K562 (cell line): ENCODE measurements around the gene BIN1. TPM values are rescaled to one million over a fixed set of nuclear protein-coding genes. Genes with fewer than 3 reads are reported as not detected.

Experiments
- ATAC-seq: fragments of 200-7000 bp; cut with Tn5 transposase; 3 replicates; pipeline ENCODE4 v1.9.1; 2020; ENCODE audit warnings: moderate library complexity
- BruUV-seq: library from RNA; stranded (reverse); fragments of 400-500 nt; replicated peaks from 2 replicates; lab custom pipeline; 2021; lab: Mats Ljungman, UMichigan
- CTCF ChIA-PET: fragments of 300-600 bp; formaldehyde crosslinking; extraction: SDS; loops from one replicate; lab custom pipeline; 2021; ENCODE audit warnings: low intra/inter-chr PET ratio; lab: Yijun Ruan, JAX
- POLR2A ChIA-PET: fragments of 300-600, 350-650 bp; sonication (Branson Sonifier 250); formaldehyde crosslinking; extraction: SDS; loops from one replicate; lab custom pipeline; 2021; ENCODE audit warnings: antibody characterized with exemption, inconsistent platforms; lab: Yijun Ruan, JAX
- DNase-seq, 4 experiments: peaks; one replicate each; pipeline versions ENCODE4 v3.0.0 to v3.0.0-alpha.2; 2011 to 2018; ENCODE audit warnings: low spot score in 3 of 4, mixed read lengths in 3 of 4; ENCODE audit errors: extremely low read depth in 1 of 4
- FAIRE-seq: peaks from 2 replicates; lab custom pipeline; 2011; peaks lifted over from hg19 to GRCh38; lab: Jason Lieb, UNC
- H2AFZ ChIP-seq: 2 replicates; pipeline ENCODE4 v1.6.0; 2011; ENCODE audit warnings: low read depth, low read length, control low read depth, inconsistent platforms
- H3K27ac ChIP-seq: fragments of 200-600 bp; 3 replicates; pipeline ENCODE4 v1.8.0; 2011; ENCODE audit warnings: low read depth, mild to moderate bottlenecking, control low read depth, inconsistent platforms, low read length, moderate library complexity, mixed read lengths; ENCODE audit errors: extremely low read depth
- H3K27me3 ChIP-seq, 2 experiments: fragments of 300-600 bp in 1 of 2; 2 replicates in 1 of 2; 3 replicates in 1 of 2; pipeline versions ENCODE4 v1.6.0 to v1.8.0; 2011; ENCODE audit warnings: inconsistent platforms in 2 of 2, low read length in 2 of 2, mild to moderate bottlenecking in 1 of 2, mixed read lengths in 1 of 2, moderate library complexity in 1 of 2; ENCODE audit not compliant: control insufficient read depth in 2 of 2, insufficient read depth in 2 of 2
- H3K36me3 ChIP-seq: fragments of 300-600 bp; 3 replicates; pipeline ENCODE4 v1.8.0; 2011; ENCODE audit warnings: mild to moderate bottlenecking, low read length, inconsistent platforms; ENCODE audit not compliant: control insufficient read depth, insufficient read depth
- H3K4me1 ChIP-seq, 2 experiments: fragments of 200-600 bp in 1 of 2; replicated peaks in 1 of 2; 2 replicates in 1 of 2; 3 replicates in 1 of 2; pipeline versions ENCODE4 v1.5.1 to v1.8.0; 2011; ENCODE audit warnings: inconsistent platforms in 2 of 2, low read length in 2 of 2, mild to moderate bottlenecking in 1 of 2, mixed read lengths in 1 of 2, moderate library complexity in 1 of 2; ENCODE audit not compliant: control insufficient read depth in 2 of 2, insufficient read depth in 2 of 2
- H3K4me2 ChIP-seq: 2 replicates; pipeline ENCODE4 v1.6.1; 2011; ENCODE audit warnings: low read length, control low read depth, inconsistent platforms, mixed read lengths; ENCODE audit not compliant: insufficient read depth
- H3K4me3 ChIP-seq: fragments of 200-600 bp; sonication (generic), shearing (Covaris generic); 2 replicates; pipeline ENCODE4 v1.5.1; 2016; ENCODE audit warnings: control low read depth, inconsistent platforms
- H3K79me2 ChIP-seq: fragments of 200-600 bp; 3 replicates; pipeline ENCODE4 v1.8.0; 2011; ENCODE audit warnings: low read length, inconsistent platforms; ENCODE audit not compliant: control insufficient read depth, insufficient read depth
- H3K9ac ChIP-seq, 2 experiments: 2 replicates each; pipeline versions ENCODE4 v1.6.0 to v1.6.1; 2011; ENCODE audit warnings: low read depth in 2 of 2, low read length in 2 of 2, control low read depth in 1 of 2, inconsistent platforms in 1 of 2, mild to moderate bottlenecking in 1 of 2, mixed read lengths in 1 of 2; ENCODE audit not compliant: insufficient read depth in 1 of 2
- H3K9me1 ChIP-seq: one replicate; pipeline ENCODE4 v1.6.0; 2011; ENCODE audit warnings: inconsistent platforms, mild to moderate bottlenecking, low read length, moderate library complexity; ENCODE audit not compliant: control insufficient read depth, insufficient read depth
- H3K9me3 ChIP-seq: replicated peaks from 2 replicates; pipeline ENCODE4 v1.5.1; 2011; ENCODE audit warnings: low read depth, low read length, inconsistent platforms; ENCODE audit not compliant: control insufficient read depth, insufficient read depth
- H4K20me1 ChIP-seq: replicated peaks from 2 replicates; pipeline ENCODE4 v1.6.1; 2011; ENCODE audit warnings: low read length, inconsistent platforms, mixed read lengths; ENCODE audit not compliant: control insufficient read depth, insufficient read depth
- AFF1 ChIP-seq, 2 experiments: fragments of 450-650 bp; IDR thresholded peaks; 2 replicates each; pipeline ENCODE4 v1.6.1; 2018; ENCODE audit warnings: mild to moderate bottlenecking in 2 of 2, low read depth in 1 of 2; ENCODE audit not compliant: partially characterized antibody in 2 of 2
- ASH1L ChIP-seq: fragments of 450-650 bp; IDR thresholded peaks from 2 replicates; pipeline ENCODE4 v1.6.1; 2018; ENCODE audit warnings: borderline replicate concordance, mild to moderate bottlenecking, low read depth; ENCODE audit not compliant: partially characterized antibody
- CHD1 ChIP-seq: fragments of 200-600 bp; sonication (generic); IDR thresholded peaks from one replicate; pipeline ENCODE4 v1.6.1; 2012; ENCODE audit warnings: mild to moderate bottlenecking, moderate library complexity, low read length, inconsistent platforms
- ETV6 ChIP-seq, 3 experiments: fragments of 150-350 bp in 1 of 3; sonication (generic) in 1 of 3; formaldehyde crosslinking in 1 of 3; IDR thresholded peaks; 2 replicates each; pipeline versions ENCODE4 v1.6.1 to v1.8.0; 2014 to 2022; ENCODE audit warnings: borderline replicate concordance in 2 of 3, low read depth in 2 of 3, antibody characterized with exemption in 1 of 3, low read length in 1 of 3, mild to moderate bottlenecking in 1 of 3, missing genetic modification reagents in 1 of 3
- HDAC8 ChIP-seq: fragments of 450-650 bp; IDR thresholded peaks from 2 replicates; pipeline ENCODE4 v1.6.1; 2016; ENCODE audit warnings: mild to moderate bottlenecking, missing genetic modification characterization, moderate library complexity, missing compliant biosample characterization
- NCOR1 ChIP-seq: fragments of 450-650 bp; IDR thresholded peaks from 2 replicates; pipeline ENCODE4 v1.6.1; 2016; ENCODE audit warnings: mild to moderate bottlenecking, moderate library complexity
- NFXL1 ChIP-seq: fragments of 450-650 bp; formaldehyde crosslinking; IDR thresholded peaks from 2 replicates; pipeline ENCODE4 v1.4.0; 2021; ENCODE audit warnings: mild to moderate bottlenecking
- NONO ChIP-seq, 2 experiments: fragments of 200-400 bp in 1 of 2; fragments of 450-650 bp in 1 of 2; formaldehyde crosslinking in 1 of 2; IDR thresholded peaks; 2 replicates each; pipeline ENCODE4 v1.6.1; 2017; ENCODE audit warnings: low read depth in 2 of 2, mild to moderate bottlenecking in 2 of 2, moderate library complexity in 2 of 2, low read length in 1 of 2
- NR2C2 ChIP-seq, 2 experiments: fragments of 200-800 bp in 1 of 2; sonication (Bioruptor generic) in 1 of 2; sonication (generic) in 1 of 2; formaldehyde crosslinking in 1 of 2; IDR thresholded peaks; 2 replicates each; pipeline versions ENCODE4 v1.6.1 to v1.8.0; 2016 to 2022; ENCODE audit warnings: mild to moderate bottlenecking in 1 of 2, missing compliant biosample characterization in 1 of 2, missing genetic modification characterization in 1 of 2, missing genetic modification reagents in 1 of 2
- TAF15 ChIP-seq: fragments of 200-400 bp; formaldehyde crosslinking; IDR thresholded peaks from 2 replicates; pipeline ENCODE4 v1.6.1; 2017; ENCODE audit warnings: mild to moderate bottlenecking, low read depth, low read length, moderate library complexity
- ZNF274 ChIP-seq: IDR thresholded peaks from 2 replicates; pipeline ENCODE4 v1.6.1; 2011; ENCODE audit warnings: low read depth, mild to moderate bottlenecking, low read length, moderate library complexity, borderline replicate concordance
- ZNF584 ChIP-seq: fragments of 200-800 bp; sonication (Bioruptor generic); IDR thresholded peaks from 2 replicates; pipeline ENCODE4 v1.6.1; 2016; ENCODE audit warnings: low read depth, mild to moderate bottlenecking, missing genetic modification characterization, missing compliant biosample characterization
- WGBS: fragments of 100-300 bp; shearing (Covaris generic); methylation state at CpG from one replicate; pipeline ENCODE4 v1.1.6; 2016; ENCODE audit warnings: low coverage, mixed read lengths; ENCODE audit not compliant: insufficient coverage; ENCODE audit errors: missing lambda C conversion rate; 5-methylcytosine and 5-hydroxymethylcytosine counted together
- in situ Hi-C: fragments of 300-500 bp; cut with MboI; formaldehyde crosslinking; loops from 4 replicates; pipeline ENCODE4 v1.15.0; 2018; ENCODE audit warnings: inconsistent platforms, mixed read lengths
- intact Hi-C: fragments of 100-400 bp; cut with micrococcal nuclease; formaldehyde crosslinking; loops from 2 replicates; pipeline ENCODE4 v1.14.2; 2022
- polyA plus RNA-seq, 8 experiments: library from polyadenylated mRNA; depleted of rRNA in 4 of 8; stranded (reverse) in 5 of 8; unstranded in 3 of 8; fragments of >200 nt; fragmentation: Nextera tagmentation in 2 of 8; fragmentation: Illumina TruSeq in 1 of 8; extraction: Ambion mirVana in 2 of 8; extraction: Trizol in 1 of 8; gene quantifications; 2 replicates each; pipeline versions ENCODE4 v1.2.1 to v1.2.3, GENCODE V29; 2011 to 2014; ENCODE audit warnings: inconsistent platforms in 1 of 8, missing spikeins in 1 of 8
- total RNA-seq, 7 experiments: library from RNA; depleted of rRNA in 6 of 7; stranded (reverse); fragments of >200 nt in 6 of 7; fragmentation: Illumina TruSeq in 2 of 7; extraction: Trizol in 2 of 7; gene quantifications; 2 replicates each; pipeline versions ENCODE4 v1.2.1 to v1.2.3, GENCODE V29; 2011 to 2021; ENCODE audit warnings: low replicate concordance in 1 of 7

Gene BIN1
- total and polyA plus RNA-seq, 9 of the 15 experiments (the other 6 are each of a cell fraction or from before 2014, with no cell fraction given) = 0.04 to 2.8 (median 0.79) TPM; not detected in 1

DNA sequence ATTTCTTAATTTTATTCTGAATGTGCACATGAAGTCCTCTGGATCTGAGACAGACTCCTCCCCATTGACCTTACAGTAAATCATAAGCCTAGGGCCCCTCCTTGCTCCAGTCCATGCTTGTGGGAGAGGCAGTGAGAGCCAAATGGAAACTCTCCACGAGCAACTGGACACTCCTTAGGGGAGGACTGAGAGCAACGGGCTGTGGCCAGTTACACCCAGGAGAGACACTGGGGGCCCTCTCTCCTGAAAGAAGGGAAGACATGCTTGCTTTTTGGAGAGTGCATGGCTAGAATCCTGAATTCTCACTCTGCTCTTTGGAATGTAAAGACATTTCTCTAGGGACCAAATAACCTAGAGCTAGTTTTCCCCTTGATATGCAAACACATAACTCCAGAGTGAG lies 49.0 kb upstream of the BIN1 start:
- in situ Hi-C loops (no loop called here), intact Hi-C loops (no loop called here)
- H4K20me1 ChIP-seq = no peaks in the 10 kb centered on the region
- no peak for DNase-seq
- ChIA-PET CTCF (no interaction called here), POLR2A (no interaction called here)
- H3K4me3 ChIP-seq = no peak overlapping the region
- peak; percentile 31; the same call in 1 of the 3 replicates for ATAC-seq
- no peaks in the 10 kb centered on the region for H3K9me3 ChIP-seq
- H3K4me1 ChIP-seq = no peaks in the 10 kb centered on the region
- no peak overlapping the region for H3K4me2 ChIP-seq
- H3K36me3 ChIP-seq = no peaks in the 10 kb centered on the region
- H3K9me1 ChIP-seq = no peaks in the 10 kb centered on the region
- WGBS = 5% methylated on average over 2 of the region's 2 CpGs
- H3K9ac ChIP-seq = no peak overlapping the region
- BruUV-seq = no TSS peak
- H2AFZ ChIP-seq = no peak overlapping the region
- H3K27ac ChIP-seq = no peak overlapping the region
- FAIRE-seq = no peak
- peaks cover 2 to 38% of the 10 kb centered on the region in 2 experiments; a peak in 4 of 5 replicates for H3K27me3 ChIP-seq
- no peaks in the 10 kb centered on the region for H3K79me2 ChIP-seq
- TF ChIP-seq ETV6 (IDR thresholded peaks at IDR 0.05; ENCODE audit: borderline replicate concordance in 1 of 2, low read depth in 2 of 2, low read length in 1 of 2) = no peak
- no peak for TF ChIP-seq ETV6 (CRISPR knock-in tag; IDR thresholded peaks at IDR 0.05; ENCODE audit: borderline replicate concordance)
- TF ChIP-seq NONO (IDR thresholded peaks at IDR 0.05; ENCODE audit: low read depth in 2 of 2, low read length in 1 of 2) = no peak
- TF ChIP-seq NFXL1 (CRISPR knock-in tag) = no peak
- no peak for TF ChIP-seq HDAC8
- TF ChIP-seq ZNF584 (CRISPR knock-in tag) = no peak
- TF ChIP-seq ZNF274 = no peak
- no peak for TF ChIP-seq TAF15
- TF ChIP-seq NCOR1 = no peak
- TF ChIP-seq NR2C2 (CRISPR knock-in tag; IDR thresholded peaks at IDR 0.05) = no peak
- TF ChIP-seq NR2C2 (tag; IDR thresholded peaks at IDR 0.05) = no peak
- no peak for TF ChIP-seq ASH1L
- TF ChIP-seq CHD1 = no peak
- no peak for TF ChIP-seq AFF1 (IDR thresholded peaks at IDR 0.05; ENCODE audit: low read depth in 1 of 2, partially characterized antibody in 2 of 2)
